ENCODE data around the gene JAM3.

- no peak for TF ChIP-seq SUZ12 (IDR thresholded peaks at IDR 0.05; ENCODE audit: extremely low read depth, insufficient read depth, insufficient read length)
- TF ChIP-seq YY1 (IDR thresholded peaks at IDR 0.05; ENCODE audit: insufficient read depth, insufficient read length), result no peak
- no peak for TF ChIP-seq ZNF274 (IDR thresholded peaks at IDR 0.05; ENCODE audit: low read depth, low read length)
Observed at GRCh38 chr11:134044514-134045284, 24.2 kb upstream of the JAM3 start.
